OCI-LY7 (cell line): Measurements from ENCODE around the gene DPEP1.

Experiments
- CTCF ChIP-seq: fragments of 200-600 bp; sonication (generic); conservative IDR thresholded peaks from 2 replicates; pipeline ENCODE4 v1.5.1; 2014; ENCODE audit warnings: mild to moderate bottlenecking, antibody characterized with exemption, low read length, moderate library complexity, mixed read lengths
- EZH2phosphoT487 ChIP-seq: fragments of 200-600 bp; sonication (generic); IDR thresholded peaks from 2 replicates; pipeline ENCODE4 v1.6.1; 2018; ENCODE audit warnings: low read depth, borderline replicate concordance, mild to moderate bottlenecking, mixed run types, antibody characterized with exemption, low read length, moderate library complexity, mixed read lengths

GRCh38 chr16:89600956-89601355, 12.5 kb upstream of the DPEP1 start:
- TF ChIP-seq CTCF (no peak), EZH2phosphoT487 (no peak)
